CD4-positive, CD25-positive, alpha-beta regulatory T cell (primary cell): ENCODE data around the gene NUDT3. TPM values are rescaled to one million over a fixed set of nuclear protein-coding genes. Genes with fewer than 3 reads are reported as not detected.
A peak's percentile ranks its signal among the peaks of the same experiment; 100 is the strongest.
"Not testable (repeated sequence)": the region's sequence is repeated elsewhere in the genome, so short reads cannot be mapped to it uniquely, and the experiment has no call there.

Experiments
- ATAC-seq, 2 donors: fragments of 150-1000 bp; cut with Tn5 transposase; one replicate each; pipeline ENCODE4 v1.10.0; 2021; ENCODE audit warnings: low read depth in 2 of 2, moderate number of reproducible peaks in 2 of 2, moderate library complexity in 1 of 2
- DNase-seq, 3 donors: peaks; one replicate each; pipeline versions ENCODE4 v3.0.0 to v3.0.0-alpha.2; 2012 to 2022; ENCODE audit warnings: mixed read lengths in 1 of 3
- H3K27ac ChIP-seq: one replicate; pipeline ENCODE4 v1.7.0; 2013; ENCODE audit warnings: mild to moderate bottlenecking, low read length; ENCODE audit not compliant: insufficient read depth, poor library complexity, severe bottlenecking
- H3K27me3 ChIP-seq: one replicate; pipeline ENCODE4 v1.7.0; 2013; ENCODE audit warnings: low read length; ENCODE audit not compliant: control insufficient read depth, insufficient read depth
- H3K36me3 ChIP-seq: one replicate; pipeline ENCODE4 v1.7.0; 2013; ENCODE audit warnings: mild to moderate bottlenecking, low read length, moderate library complexity; ENCODE audit not compliant: control insufficient read depth, insufficient read depth
- H3K4me1 ChIP-seq: 2 replicates; pipeline ENCODE4 v1.7.0; 2013; ENCODE audit warnings: mild to moderate bottlenecking, low read length; ENCODE audit not compliant: insufficient read depth, control insufficient read depth, poor library complexity, severe bottlenecking
- H3K4me3 ChIP-seq: one replicate; pipeline ENCODE4 v1.7.0; 2013; ENCODE audit warnings: low read depth, mild to moderate bottlenecking, low read length, moderate library complexity
- H3K9me3 ChIP-seq, 2 experiments: 1 replicate in 1 of 2; 2 replicates in 1 of 2; pipeline ENCODE4 v1.7.0; 2013; ENCODE audit warnings: low read length in 2 of 2, mild to moderate bottlenecking in 1 of 2, moderate library complexity in 1 of 2; ENCODE audit not compliant: control insufficient read depth in 2 of 2
- H3K27ac Mint-ChIP-seq, 3 donors: one replicate each; pipeline ENCODE4 v1.8.0; 2020 to 2022; ENCODE audit warnings: mild to moderate bottlenecking in 3 of 3, mixed read lengths in 3 of 3, moderate library complexity in 2 of 3
- H3K27me3 Mint-ChIP-seq: one replicate; pipeline ENCODE4 v1.8.0; 2022; ENCODE audit warnings: mild to moderate bottlenecking, mixed read lengths
- H3K36me3 Mint-ChIP-seq: one replicate; pipeline ENCODE4 v1.8.0; 2020; ENCODE audit warnings: mixed read lengths
- H3K4me1 Mint-ChIP-seq, 4 donors: one replicate each; pipeline ENCODE4 v1.8.0; 2020 to 2022; ENCODE audit warnings: mixed read lengths in 4 of 4, mild to moderate bottlenecking in 1 of 4
- H3K4me3 Mint-ChIP-seq, 4 donors: one replicate each; pipeline ENCODE4 v1.8.0; 2020 to 2022; ENCODE audit warnings: mild to moderate bottlenecking in 4 of 4, mixed read lengths in 4 of 4, moderate library complexity in 3 of 4
- H3K9me3 Mint-ChIP-seq, 7 donors: one replicate each; pipeline ENCODE4 v1.8.0; 2020 to 2022; ENCODE audit warnings: mixed read lengths in 7 of 7, mild to moderate bottlenecking in 3 of 7, moderate library complexity in 2 of 7
- polyA plus RNA-seq, 4 donors: library from polyadenylated mRNA; unstranded; fragments of 300-500 nt; fragmentation: Illumina TruSeq; gene quantifications; one replicate each; pipeline ENCODE4 v1.2.3, GENCODE V29; 2021
- total RNA-seq: library from RNA; stranded (reverse); gene quantifications from one replicate; pipeline ENCODE4 v1.2.3, GENCODE V29; 2022

NUDT3 gene
- total and polyA plus RNA-seq, 5 donors from 2014 or later, result 8.5 to 22.4 (median 9.8) TPM

DNA sequence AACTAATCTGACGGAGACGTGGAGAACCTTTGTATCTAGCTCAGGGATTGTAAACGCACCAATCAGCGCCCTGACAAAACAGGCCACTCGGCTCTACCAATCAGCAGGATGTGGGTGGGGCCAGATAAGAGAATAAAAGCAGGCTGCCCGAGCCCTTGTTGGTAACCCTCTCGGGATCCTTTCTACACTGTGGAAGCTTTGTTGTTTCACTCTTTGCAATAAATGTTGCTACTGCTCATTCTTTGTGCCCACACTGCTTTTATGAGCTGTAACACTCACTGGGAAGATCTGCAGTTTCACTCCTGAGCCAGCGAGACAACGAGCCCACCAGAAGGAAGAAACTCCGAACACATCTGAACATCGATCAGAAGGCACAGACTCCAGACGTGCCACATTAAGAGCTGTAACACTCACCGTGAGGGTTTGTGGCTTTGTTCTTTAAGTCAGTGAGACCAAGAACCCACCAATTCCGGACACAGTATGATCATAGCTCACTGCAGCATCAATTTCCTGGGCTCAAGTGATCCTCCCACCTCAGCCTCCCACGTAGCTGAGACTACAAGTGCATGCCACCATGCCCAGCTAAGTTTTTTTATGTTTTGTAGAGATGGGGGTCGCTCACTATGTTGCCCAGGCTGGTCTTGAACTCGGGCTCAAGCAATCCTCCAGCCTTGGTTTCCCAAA is 122.7 kb downstream of the NUDT3 start:
- ATAC-seq, result not testable (repeated sequence)

GRCh38 chr6:34269132-34269531 is 123.3 kb downstream of the NUDT3 start:
- H3K9me3 Mint-ChIP-seq, H3K27me3 ChIP-seq, H3K27ac ChIP-seq, ATAC-seq, H3K27ac Mint-ChIP-seq, H3K4me3 ChIP-seq, H3K4me1 Mint-ChIP-seq, H3K4me1 ChIP-seq, H3K27me3 Mint-ChIP-seq, H3K9me3 ChIP-seq, H3K36me3 Mint-ChIP-seq, H3K36me3 ChIP-seq, H3K4me3 Mint-ChIP-seq, DNase-seq: not testable (repeated sequence)

More for the DNA sequence above, 122.7 kb downstream of the NUDT3 start:
- not testable (repeated sequence) for H3K36me3 Mint-ChIP-seq, H3K4me1 ChIP-seq, H3K27ac ChIP-seq, H3K36me3 ChIP-seq, H3K4me1 Mint-ChIP-seq, H3K27me3 ChIP-seq, H3K9me3 Mint-ChIP-seq, H3K9me3 ChIP-seq, H3K4me3 ChIP-seq, H3K27me3 Mint-ChIP-seq
- Mint-ChIP-seq H3K4me3 (peak overlapping the region in 3 of 4 donors; percentile 46 to 72 (median 66)), H3K27ac (peak overlapping the region in 1 of 3 donors; percentile 32)
- peak in 1 of 3 donors; percentile 40 for DNase-seq

- H3K4me1 ChIP-seq, result no peaks in the 10 kb centered on the region
- Mint-ChIP-seq H3K27me3 (no peaks in the 10 kb centered on the region), H3K9me3 (peaks cover 0 to 7% (median 1%) of the 10 kb centered on the region in 7 donors), H3K4me3 (no peak overlapping the region), H3K36me3 (peaks cover 2% of the 10 kb centered on the region), H3K27ac (no peak overlapping the region), H3K4me1 (peaks cover 0 to 6% (median 2%) of the 10 kb centered on the region in 4 donors)
- H3K36me3 ChIP-seq, result no peaks in the 10 kb centered on the region
- H3K27ac ChIP-seq, result no peak overlapping the region
- ATAC-seq (no peak), DNase-seq (no peak)
- no peaks in the 10 kb centered on the region for H3K9me3 ChIP-seq
- no peak overlapping the region for H3K4me3 ChIP-seq
- H3K27me3 ChIP-seq, result no peaks in the 10 kb centered on the region
Measured at GRCh38 chr6:34267746-34268145, 124.7 kb downstream of the NUDT3 start.

GRCh38 chr6:34263484-34263883 is 129.0 kb downstream of the NUDT3 start:
- H3K4me3 ChIP-seq, H3K9me3 ChIP-seq, DNase-seq, H3K27me3 Mint-ChIP-seq, H3K9me3 Mint-ChIP-seq, H3K4me3 Mint-ChIP-seq, H3K27me3 ChIP-seq, H3K36me3 ChIP-seq, H3K27ac ChIP-seq, H3K4me1 Mint-ChIP-seq, H3K27ac Mint-ChIP-seq, ATAC-seq, H3K36me3 Mint-ChIP-seq, H3K4me1 ChIP-seq: not testable (repeated sequence)

DNA sequence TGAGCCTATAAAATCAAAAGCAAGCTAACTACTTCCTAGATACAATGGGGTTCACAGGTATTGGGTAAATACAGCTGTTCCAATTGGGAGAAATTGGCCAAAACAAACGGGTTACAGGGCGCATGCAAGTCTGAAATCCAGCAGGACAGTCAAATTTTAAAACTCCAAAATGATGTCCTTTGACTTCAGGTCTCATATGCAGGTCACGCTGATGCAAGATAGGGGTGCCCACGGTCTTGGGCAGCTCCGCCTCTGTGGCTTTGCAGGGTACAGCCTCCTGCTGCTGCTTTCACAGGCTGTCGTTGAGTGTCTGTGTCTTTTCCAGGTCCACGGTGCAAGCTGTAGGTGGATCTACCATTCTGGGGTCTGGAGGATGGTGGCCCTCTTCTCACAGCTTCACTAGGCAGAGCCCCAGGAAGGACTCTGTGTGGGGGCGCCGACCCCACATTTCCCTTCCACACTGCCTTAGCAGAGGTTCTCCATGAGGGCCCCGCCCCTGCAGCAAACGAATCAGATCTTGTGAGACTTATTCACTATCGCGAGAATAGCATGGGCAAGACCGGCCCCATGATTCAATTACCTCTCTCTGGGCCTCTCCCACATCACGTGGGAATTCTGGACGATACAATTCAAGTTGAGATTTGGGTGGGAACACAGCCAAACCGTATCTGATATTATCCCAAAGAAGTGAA is 131.7 kb downstream of the NUDT3 start:
- Mint-ChIP-seq H3K4me1 (no peaks in the 10 kb centered on the region), H3K4me3 (no peak overlapping the region), H3K36me3 (peaks cover 3% of the 10 kb centered on the region), H3K27ac (no peak overlapping the region), H3K27me3 (no peaks in the 10 kb centered on the region), H3K9me3 (peaks cover 0 to 8% (median 0%) of the 10 kb centered on the region in 7 donors)
- Histone ChIP-seq H3K27ac (no peak overlapping the region), H3K9me3 (no peaks in the 10 kb centered on the region), H3K4me1 (no peaks in the 10 kb centered on the region), H3K27me3 (no peaks in the 10 kb centered on the region), H3K4me3 (no peak overlapping the region), H3K36me3 (no peaks in the 10 kb centered on the region)
- ATAC-seq (no peak), DNase-seq (no peak)

- no peak for ATAC-seq
- Histone ChIP-seq H3K27me3 (no peaks in the 10 kb centered on the region), H3K27ac (no peak overlapping the region), H3K4me1 (no peaks in the 10 kb centered on the region), H3K4me3 (no peak overlapping the region), H3K9me3 (no peaks in the 10 kb centered on the region), H3K36me3 (no peaks in the 10 kb centered on the region)
- Mint-ChIP-seq H3K27ac (no peak overlapping the region), H3K4me1 (no peaks in the 10 kb centered on the region), H3K27me3 (no peaks in the 10 kb centered on the region), H3K9me3 (peaks cover 0 to 8% (median 0%) of the 10 kb centered on the region in 7 donors), H3K36me3 (peaks cover 3% of the 10 kb centered on the region), H3K4me3 (no peak overlapping the region)
- no peak for DNase-seq
Measured at GRCh38 chr6:34259529-34260069, 132.9 kb downstream of the NUDT3 start.

- H3K27ac ChIP-seq, H3K9me3 ChIP-seq, H3K36me3 ChIP-seq, ATAC-seq, H3K36me3 Mint-ChIP-seq, H3K9me3 Mint-ChIP-seq, H3K27me3 ChIP-seq, H3K4me3 ChIP-seq, H3K27me3 Mint-ChIP-seq, DNase-seq, H3K27ac Mint-ChIP-seq: not testable (repeated sequence)
- H3K4me1 Mint-ChIP-seq, result peaks cover 0 to 18% (median 9%) of the 10 kb centered on the region in 4 donors
- H3K4me1 ChIP-seq, result peaks cover 12% of the 10 kb centered on the region
- peak overlapping the region in 2 of 4 donors; percentile 58 to 76 for H3K4me3 Mint-ChIP-seq
Measured at GRCh38 chr6:34252395-34252794, 140.1 kb downstream of the NUDT3 start.
